Omental fat pad (tissue), 4 donors: Measurements from ENCODE around the gene OARD1. TPM values are rescaled to one million over a fixed set of nuclear protein-coding genes. Genes with fewer than 3 reads are reported as not detected.

ENCODE experiments used
- ATAC-seq: fragments of 150-250 bp; one replicate; pipeline ENCODE4 v1.9.1; 2016; ENCODE audit warnings: mild to moderate bottlenecking, moderate library complexity; ENCODE audit not compliant: low FRiP score
- DNase-seq: peaks from one replicate; pipeline ENCODE4 v3.0.0-alpha.2; 2019; ENCODE audit warnings: low spot score
- total RNA-seq, 4 donors: library from RNA; depleted of rRNA; stranded (reverse); fragments of >200 nt; gene quantifications; one replicate each; pipeline ENCODE4 v1.1.0, GENCODE V29; 2016
- TF ChIP-seq, protein P1 (sequence below), 3 donors: fragments of 450-650 bp; IDR thresholded peaks; one replicate each; pipeline ENCODE4 v1.5.1; 2016 to 2017; ENCODE audit warnings: antibody characterized with exemption in 3 of 3, mild to moderate bottlenecking in 3 of 3, moderate library complexity in 2 of 3

OARD1 gene
- total RNA-seq, 4 donors from 2014 or later = 7.2 to 19.5 (median 12.3) TPM

DNA sequence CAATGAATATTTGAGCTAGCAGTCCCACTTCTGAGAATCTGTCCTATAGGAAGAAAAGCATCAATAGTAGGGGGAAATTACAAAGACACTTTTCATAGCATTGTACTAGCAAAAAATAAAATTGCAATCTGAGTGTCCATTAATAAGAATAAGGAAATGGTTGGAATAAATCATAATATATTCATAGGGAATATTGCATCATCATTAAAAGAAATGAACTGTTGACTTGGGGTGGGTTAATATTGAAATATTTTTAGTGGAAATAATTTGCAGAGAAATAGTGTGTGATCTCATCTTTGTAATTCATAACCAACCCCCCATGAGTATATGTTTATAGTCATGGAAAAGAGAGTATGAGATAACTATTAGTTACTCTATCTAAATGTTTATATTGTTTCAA, 13.0 kb upstream of the OARD1 start:
- TF ChIP-seq, protein P1, sequence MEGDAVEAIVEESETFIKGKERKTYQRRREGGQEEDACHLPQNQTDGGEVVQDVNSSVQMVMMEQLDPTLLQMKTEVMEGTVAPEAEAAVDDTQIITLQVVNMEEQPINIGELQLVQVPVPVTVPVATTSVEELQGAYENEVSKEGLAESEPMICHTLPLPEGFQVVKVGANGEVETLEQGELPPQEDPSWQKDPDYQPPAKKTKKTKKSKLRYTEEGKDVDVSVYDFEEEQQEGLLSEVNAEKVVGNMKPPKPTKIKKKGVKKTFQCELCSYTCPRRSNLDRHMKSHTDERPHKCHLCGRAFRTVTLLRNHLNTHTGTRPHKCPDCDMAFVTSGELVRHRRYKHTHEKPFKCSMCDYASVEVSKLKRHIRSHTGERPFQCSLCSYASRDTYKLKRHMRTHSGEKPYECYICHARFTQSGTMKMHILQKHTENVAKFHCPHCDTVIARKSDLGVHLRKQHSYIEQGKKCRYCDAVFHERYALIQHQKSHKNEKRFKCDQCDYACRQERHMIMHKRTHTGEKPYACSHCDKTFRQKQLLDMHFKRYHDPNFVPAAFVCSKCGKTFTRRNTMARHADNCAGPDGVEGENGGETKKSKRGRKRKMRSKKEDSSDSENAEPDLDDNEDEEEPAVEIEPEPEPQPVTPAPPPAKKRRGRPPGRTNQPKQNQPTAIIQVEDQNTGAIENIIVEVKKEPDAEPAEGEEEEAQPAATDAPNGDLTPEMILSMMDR (IDR thresholded peaks at IDR 0.05) = no peak
- DNase-seq (no peak), ATAC-seq (no peak)

DNA sequence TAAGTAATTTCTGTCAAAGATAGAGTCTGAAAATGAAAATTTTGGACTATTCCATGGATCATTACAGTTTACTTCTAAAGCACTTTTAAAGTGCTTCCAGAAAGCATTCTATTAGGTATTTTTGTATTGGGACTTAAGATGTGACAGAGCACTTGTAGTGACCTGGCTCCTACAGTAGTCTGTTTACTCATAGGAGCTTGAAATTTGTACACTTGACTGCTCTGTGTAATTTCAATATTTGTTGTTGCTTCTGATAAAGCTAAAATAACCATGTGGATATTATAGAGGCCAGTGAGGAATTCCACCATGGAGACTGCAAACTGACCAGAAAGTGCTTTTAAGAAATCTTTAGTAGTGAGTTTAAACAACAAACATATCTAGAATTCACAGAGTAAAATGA, 10.9 kb upstream of the OARD1 start:
- TF ChIP-seq, protein P1 (IDR thresholded peaks at IDR 0.05) = no peak
- no peak for DNase-seq
- ATAC-seq = no peak

DNA sequence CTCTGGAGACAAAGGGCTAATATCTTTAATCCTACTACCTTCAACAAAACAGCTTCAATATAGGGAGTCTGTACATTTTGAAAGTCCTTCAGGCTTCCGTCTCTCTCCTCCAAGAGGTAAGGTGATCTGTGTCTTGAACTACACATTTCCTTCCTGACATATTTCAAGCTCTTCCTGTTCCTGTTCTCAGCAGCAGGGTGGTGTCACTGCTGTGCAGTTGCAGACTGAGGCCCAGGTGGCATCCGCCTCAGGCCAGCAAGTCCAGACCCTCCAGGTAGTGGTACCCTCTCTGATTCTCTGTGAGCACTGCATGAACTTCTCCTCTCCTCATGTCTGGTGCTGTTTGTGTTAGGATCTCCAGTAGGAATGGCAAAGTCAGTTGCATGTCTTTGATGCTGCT, 8.5 kb upstream of the OARD1 start:
- DNase-seq (no peak), ATAC-seq (no peak)
- TF ChIP-seq, protein P1 (IDR thresholded peaks at IDR 0.05) = no peak

DNA sequence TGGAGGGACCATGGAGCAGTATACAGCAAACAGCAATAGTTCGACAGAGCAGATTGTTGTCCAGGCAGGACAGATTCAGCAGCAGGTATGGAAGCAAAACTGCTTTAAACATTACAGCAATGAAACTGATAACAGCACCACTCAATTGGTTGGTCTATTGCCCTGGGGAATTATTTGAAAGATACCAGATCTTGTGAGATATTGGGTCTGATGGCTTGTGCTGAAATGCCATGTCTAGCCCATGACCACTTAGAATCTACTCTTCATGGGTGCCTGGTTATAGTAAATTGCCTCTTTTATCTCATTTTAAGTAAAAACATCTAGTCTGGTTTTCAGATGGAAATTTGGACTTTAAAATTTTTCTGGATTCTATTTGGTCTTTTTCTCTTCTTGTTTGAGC, 6.9 kb upstream of the OARD1 start:
- DNase-seq (no peak), ATAC-seq (no peak)
- TF ChIP-seq, protein P1 (IDR thresholded peaks at IDR 0.05) = no peak

DNA sequence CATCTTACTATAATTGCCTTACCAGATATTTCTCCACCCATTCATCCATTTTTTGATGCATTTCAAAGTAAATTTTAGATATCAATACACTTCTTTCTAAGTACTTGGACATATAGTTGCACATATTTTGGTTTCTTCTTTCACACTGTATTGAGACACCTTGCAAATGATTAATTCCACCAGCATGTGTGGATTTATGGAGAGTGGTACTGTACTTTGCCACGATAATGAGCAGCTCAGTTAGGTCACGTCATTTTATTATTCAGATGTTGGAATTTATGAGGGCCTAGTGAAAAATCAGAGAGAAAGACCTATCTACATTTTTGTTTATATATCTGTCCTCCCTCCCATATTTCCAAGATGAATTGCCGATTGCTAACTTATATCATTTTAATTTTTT, 5.9 kb upstream of the OARD1 start:
- no peak for ATAC-seq
- TF ChIP-seq, protein P1 (IDR thresholded peaks at IDR 0.05) = no peak
- DNase-seq = no peak

DNA sequence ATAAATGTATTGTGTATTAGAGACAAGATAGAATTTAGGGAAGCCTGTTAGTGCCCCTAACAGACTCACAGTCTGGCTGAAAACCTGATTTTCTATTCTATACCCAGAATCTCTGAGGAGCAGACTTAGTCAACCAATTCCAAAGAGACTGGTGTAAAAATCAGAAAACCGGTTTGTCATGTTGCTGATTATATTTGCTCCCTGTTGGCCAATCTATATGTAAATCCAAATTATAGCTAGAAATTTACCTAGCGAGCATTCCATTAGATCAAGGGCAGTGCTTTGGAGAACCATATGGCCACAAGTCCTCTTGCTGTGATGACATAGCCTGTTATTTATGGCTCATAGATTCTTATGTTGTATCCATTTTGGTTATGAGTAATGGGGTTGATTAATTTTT, 5.4 kb upstream of the OARD1 start:
- TF ChIP-seq, protein P1 (IDR thresholded peaks at IDR 0.05) = no peak
- ATAC-seq (no peak), DNase-seq (no peak)

DNA sequence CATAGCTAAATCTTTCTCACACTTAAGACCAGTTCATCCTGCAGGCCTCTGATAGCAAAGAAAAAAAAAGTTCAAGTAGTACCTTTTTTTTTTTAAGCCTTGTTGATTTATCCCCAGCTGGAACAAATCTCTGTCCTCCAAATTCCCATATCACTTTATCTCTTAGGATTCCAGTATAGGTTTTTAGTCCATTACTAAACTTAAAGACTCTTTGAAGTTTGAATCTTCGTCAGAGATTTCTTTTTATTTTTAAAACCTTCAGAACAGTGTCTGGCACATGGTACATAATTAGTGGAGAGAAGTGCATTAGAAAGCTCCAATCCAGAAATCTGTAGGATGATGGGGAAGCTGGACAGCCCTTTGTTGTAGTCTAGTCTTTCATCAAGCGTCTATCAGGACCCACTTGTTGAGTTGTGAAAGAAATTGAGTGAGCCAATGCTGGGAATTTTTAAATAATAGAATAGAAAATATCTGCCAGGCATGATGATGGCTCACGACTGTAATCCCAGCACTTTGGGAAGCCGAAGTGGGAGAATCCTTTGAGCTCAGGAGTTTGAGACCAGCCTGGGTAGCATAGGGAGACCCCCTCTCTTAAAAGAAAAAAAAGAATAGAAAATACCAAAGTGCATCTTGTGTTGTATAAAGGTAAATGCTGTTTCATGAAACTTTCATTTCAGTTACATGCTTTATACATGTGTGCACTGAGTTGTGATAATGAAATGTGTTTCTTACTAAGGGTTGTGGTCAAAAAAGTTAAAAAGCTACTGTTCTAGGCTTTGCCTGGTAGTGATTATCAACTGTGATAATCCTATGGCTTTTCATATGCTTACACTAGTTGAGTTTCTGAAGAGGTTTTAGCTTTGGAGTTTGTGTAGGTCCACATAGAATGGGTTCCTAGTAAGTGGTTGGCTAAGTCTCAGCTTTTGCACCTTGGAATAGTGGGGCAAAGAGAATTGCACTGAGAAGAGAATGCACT, 3.8 kb upstream of the OARD1 start:
- TF ChIP-seq, protein P1 (IDR thresholded peaks at IDR 0.05) = no peak
- no peak for DNase-seq
- no peak for ATAC-seq
